Astrocyte (in vitro differentiated cells and primary cell): Measurements from ENCODE around the gene ABCC8. TPM values are rescaled to one million over a fixed set of nuclear protein-coding genes. Genes with fewer than 3 reads are reported as not detected.

ENCODE experiments used
- DNase-seq: peaks from one replicate; pipeline ENCODE4 v3.0.0-alpha.2; 2010; ENCODE audit warnings: low read depth
- FAIRE-seq: peaks from 2 replicates; lab custom pipeline; 2011; peaks lifted over from hg19 to GRCh38; lab: Jason Lieb, UNC
- H2AFZ ChIP-seq: 2 replicates; pipeline ENCODE4 v1.6.0; 2012; ENCODE audit warnings: low read depth, low read length, inconsistent platforms
- H3K27ac ChIP-seq: 2 replicates; pipeline ENCODE4 v1.5.1; 2011; ENCODE audit warnings: low read depth, low read length, inconsistent platforms
- H3K27me3 ChIP-seq: 2 replicates; pipeline ENCODE4 v1.6.0; 2011; ENCODE audit warnings: low read length, inconsistent platforms; ENCODE audit not compliant: insufficient read depth
- H3K36me3 ChIP-seq: 2 replicates; pipeline ENCODE4 v1.5.1; 2011; ENCODE audit warnings: low read length, inconsistent platforms; ENCODE audit not compliant: insufficient read depth
- H3K4me1 ChIP-seq: 2 replicates; pipeline ENCODE4 v1.5.1; 2011; ENCODE audit warnings: low read length, inconsistent platforms; ENCODE audit not compliant: insufficient read depth
- H3K4me2 ChIP-seq: 2 replicates; pipeline ENCODE4 v1.6.0; 2012; ENCODE audit warnings: low read length, inconsistent platforms
- H3K4me3 ChIP-seq: 2 replicates; pipeline ENCODE4 v1.5.1; 2011; ENCODE audit warnings: low read depth, mild to moderate bottlenecking, low read length, inconsistent platforms; ENCODE audit not compliant: insufficient read depth
- H3K79me2 ChIP-seq: 2 replicates; pipeline ENCODE4 v1.6.0; 2012; ENCODE audit warnings: mild to moderate bottlenecking, low read length, inconsistent platforms; ENCODE audit not compliant: insufficient read depth
- H3K9ac ChIP-seq: 2 replicates; pipeline ENCODE4 v1.6.0; 2012; ENCODE audit warnings: mild to moderate bottlenecking, low read length, inconsistent platforms
- H3K9me3 ChIP-seq: 2 replicates; pipeline ENCODE4 v1.5.1; 2012; ENCODE audit warnings: low read depth, mild to moderate bottlenecking, low read length, inconsistent platforms; ENCODE audit not compliant: insufficient read depth
- H4K20me1 ChIP-seq: 2 replicates; pipeline ENCODE4 v1.6.0; 2012; ENCODE audit warnings: low read length, inconsistent platforms; ENCODE audit not compliant: insufficient read depth
- H3K27ac Mint-ChIP-seq: one replicate; pipeline ENCODE4 v1.8.0; 2021; ENCODE audit warnings: mild to moderate bottlenecking, mixed read lengths; ENCODE audit not compliant: unreplicated experiment
- H3K27me3 Mint-ChIP-seq: one replicate; pipeline ENCODE4 v1.8.0; 2021; ENCODE audit warnings: low read depth, mixed read lengths; ENCODE audit not compliant: unreplicated experiment
- H3K36me3 Mint-ChIP-seq: one replicate; pipeline ENCODE4 v1.8.0; 2021; ENCODE audit warnings: low read depth, mixed read lengths; ENCODE audit not compliant: unreplicated experiment
- H3K4me1 Mint-ChIP-seq: one replicate; pipeline ENCODE4 v1.8.0; 2021; ENCODE audit warnings: low read depth, mixed read lengths; ENCODE audit not compliant: unreplicated experiment
- H3K4me3 Mint-ChIP-seq: one replicate; pipeline ENCODE4 v1.8.0; 2021; ENCODE audit warnings: mild to moderate bottlenecking, moderate library complexity, mixed read lengths; ENCODE audit not compliant: unreplicated experiment
- H3K9me3 Mint-ChIP-seq: one replicate; pipeline ENCODE4 v1.8.0; 2021; ENCODE audit warnings: mild to moderate bottlenecking, mixed read lengths; ENCODE audit not compliant: unreplicated experiment
- CTCF ChIP-seq: IDR thresholded peaks from 2 replicates; pipeline ENCODE4 v1.5.1; 2011; ENCODE audit warnings: low read depth, mild to moderate bottlenecking, inconsistent platforms, low read length, moderate library complexity; ENCODE audit not compliant: insufficient read depth
- EZH2 ChIP-seq: IDR thresholded peaks from 2 replicates; pipeline ENCODE4 v1.6.1; 2012; ENCODE audit warnings: mild to moderate bottlenecking, low read length, inconsistent platforms; ENCODE audit not compliant: insufficient read depth
- total RNA-seq: library from RNA; stranded (reverse); gene quantifications from 2 replicates; pipeline ENCODE4 v1.2.1, GENCODE V29; 2021

Gene ABCC8
- total RNA-seq, 1 donor from 2014 or later = not detected

- no peaks in the 10 kb centered on the region for H3K9me3 ChIP-seq
- H3K27me3 ChIP-seq = peaks cover 9% of the 10 kb centered on the region
- Mint-ChIP-seq H3K4me3 (peak overlapping the region; percentile 54), H3K27me3 (peaks cover 49% of the 10 kb centered on the region), H3K4me1 (peaks cover under 1% of the 10 kb centered on the region), H3K27ac (no peak overlapping the region), H3K36me3 (peaks cover 3% of the 10 kb centered on the region), H3K9me3 (peaks cover 2% of the 10 kb centered on the region)
- no peak for DNase-seq
- no peak for FAIRE-seq
- no peak overlapping the region for H2AFZ ChIP-seq
- no peaks in the 10 kb centered on the region for H4K20me1 ChIP-seq
- TF ChIP-seq CTCF (no peak), EZH2 (no peak)
- H3K4me1 ChIP-seq = peaks cover 3% of the 10 kb centered on the region
- no peak overlapping the region for H3K9ac ChIP-seq
- H3K4me3 ChIP-seq = peak overlapping the region; percentile 44
- peak overlapping the region; percentile 83 for H3K4me2 ChIP-seq
- H3K27ac ChIP-seq = no peak overlapping the region
- no peaks in the 10 kb centered on the region for H3K79me2 ChIP-seq
- H3K36me3 ChIP-seq = no peaks in the 10 kb centered on the region
Observed at GRCh38 chr11:17389211-17389956, 87.3 kb downstream of the ABCC8 start.

- H3K79me2 ChIP-seq = no peaks in the 10 kb centered on the region
- TF ChIP-seq CTCF = no peak
- no peak for TF ChIP-seq EZH2
- no peaks in the 10 kb centered on the region for H4K20me1 ChIP-seq
- Mint-ChIP-seq H3K27me3 (peaks cover 45% of the 10 kb centered on the region), H3K9me3 (peaks cover 2% of the 10 kb centered on the region), H3K4me1 (peaks cover 1% of the 10 kb centered on the region), H3K27ac (no peak within 1 kb of the TSS), H3K4me3 (peak within 1 kb of the TSS; percentile 54), H3K36me3 (peaks cover 3% of the 10 kb centered on the region)
- peaks cover 9% of the 10 kb centered on the region for H3K27me3 ChIP-seq
- peak within 1 kb of the TSS; percentile 44 for H3K4me3 ChIP-seq
- H3K27ac ChIP-seq = no peak within 1 kb of the TSS
- no peaks in the 10 kb centered on the region for H3K9me3 ChIP-seq
- peaks cover 3% of the 10 kb centered on the region for H3K4me1 ChIP-seq
- H3K4me2 ChIP-seq = peak within 1 kb of the TSS; percentile 83
- no peak for DNase-seq
- no peak within 1 kb of the TSS for H2AFZ ChIP-seq
- no peaks in the 10 kb centered on the region for H3K36me3 ChIP-seq
- no peak within 1 kb of the TSS for H3K9ac ChIP-seq
- FAIRE-seq = no peak
Observed at GRCh38 chr11:17388609-17389210, 87.9 kb downstream of the ABCC8 start, which contains the start of gene KCNJ11. Gene KCNJ11, minus strand, starts transcription at chr11:17388659. Its CDS starts 568 bp downstream, at chr11:17388091.
